GM23338 (cell line): ENCODE results near the gene TBC1D16. TPM values are rescaled to one million over a fixed set of nuclear protein-coding genes. Genes with fewer than 3 reads are reported as not detected.
A peak's percentile ranks its signal among the peaks of the same experiment; 100 is the strongest.

Experiments
- ATAC-seq: fragments of 200-7000 bp; cut with Tn5 transposase; 3 replicates; pipeline ENCODE4 v1.9.1; 2020
- DNase-seq: peaks from one replicate; pipeline ENCODE4 v3.0.0-alpha.2; 2015; ENCODE audit warnings: low spot score
- H2AFZ ChIP-seq: fragments of 200-600 bp; sonication (generic); 2 replicates; pipeline ENCODE4 v1.8.0; 2016; ENCODE audit warnings: antibody characterized with exemption, mild to moderate bottlenecking, moderate library complexity
- H3F3A ChIP-seq: fragments of 200-600 bp; sonication (generic); replicated peaks from 2 replicates; pipeline ENCODE4 v1.8.0; 2017; ENCODE audit warnings: antibody characterized with exemption, mixed run types, low read depth
- H3K27ac ChIP-seq: fragments of 200-600 bp; sonication (generic); 2 replicates; pipeline ENCODE4 v1.6.1; 2016; ENCODE audit warnings: low read depth
- H3K27me3 ChIP-seq: fragments of 200-600 bp; sonication (generic); 2 replicates; pipeline ENCODE4 v1.8.0; 2016; ENCODE audit warnings: mild to moderate bottlenecking, mixed run types, moderate library complexity; ENCODE audit not compliant: insufficient read depth
- H3K36me3 ChIP-seq: fragments of 200-600 bp; sonication (generic); 2 replicates; pipeline ENCODE4 v1.8.0; 2016; ENCODE audit warnings: mild to moderate bottlenecking; ENCODE audit not compliant: insufficient read depth
- H3K4me1 ChIP-seq: fragments of 200-600 bp; sonication (generic); 2 replicates; pipeline ENCODE4 v1.8.0; 2016; ENCODE audit warnings: mild to moderate bottlenecking, moderate library complexity; ENCODE audit not compliant: insufficient read depth
- H3K4me2 ChIP-seq: fragments of 200-600 bp; sonication (generic); 2 replicates; pipeline ENCODE4 v1.7.1; 2017; ENCODE audit warnings: mixed run types
- H3K4me3 ChIP-seq: fragments of 200-600 bp; sonication (generic); 2 replicates; pipeline ENCODE4 v1.6.1; 2016; ENCODE audit warnings: mixed run types
- H3K79me2 ChIP-seq: fragments of 200-600 bp; sonication (generic); replicated peaks from 2 replicates; pipeline ENCODE4 v1.8.0; 2017; ENCODE audit warnings: mild to moderate bottlenecking; ENCODE audit not compliant: insufficient read depth
- H3K9me2 ChIP-seq: fragments of 200-600 bp; sonication (generic); 2 replicates; pipeline ENCODE4 v1.8.0; 2017; ENCODE audit not compliant: insufficient read depth
- H4K20me1 ChIP-seq: fragments of 200-600 bp; sonication (generic); replicated peaks from 2 replicates; pipeline ENCODE4 v1.8.0; 2017; ENCODE audit warnings: mild to moderate bottlenecking; ENCODE audit not compliant: insufficient read depth
- H3K27ac Mint-ChIP-seq: 2 replicates; pipeline ENCODE4 v1.8.0; 2020; ENCODE audit warnings: inconsistent platforms, mild to moderate bottlenecking, moderate library complexity, mixed read lengths
- H3K27me3 Mint-ChIP-seq: 3 replicates; pipeline ENCODE4 v1.8.0; 2022; ENCODE audit warnings: low read depth, mild to moderate bottlenecking, moderate library complexity, mixed read lengths, inconsistent platforms; ENCODE audit not compliant: insufficient read depth, poor library complexity
- H3K36me3 Mint-ChIP-seq: 3 replicates; pipeline ENCODE4 v1.8.0; 2021; ENCODE audit warnings: low read depth, mild to moderate bottlenecking, inconsistent platforms, moderate library complexity, mixed read lengths
- H3K4me1 Mint-ChIP-seq: 3 replicates; pipeline ENCODE4 v1.8.0; 2020; ENCODE audit warnings: mild to moderate bottlenecking, inconsistent platforms, mixed read lengths
- H3K4me3 Mint-ChIP-seq: 3 replicates; pipeline ENCODE4 v1.8.0; 2021; ENCODE audit warnings: moderate library complexity, mild to moderate bottlenecking, inconsistent platforms, mixed read lengths
- H3K9me3 Mint-ChIP-seq: 3 replicates; pipeline ENCODE4 v1.8.0; 2020; ENCODE audit warnings: moderate library complexity, mild to moderate bottlenecking, inconsistent platforms, mixed read lengths
- CREB1 ChIP-seq: fragments of 250-450 bp; sonication (Bioruptor Pico); IDR thresholded peaks from 2 replicates; pipeline ENCODE4 v1.5.0; 2020; ENCODE audit warnings: low read depth, mild to moderate bottlenecking, moderate library complexity
- JUNB ChIP-seq: IDR thresholded peaks from one replicate; pipeline ENCODE4 v1.6.1; 2016; ENCODE audit warnings: antibody characterized with exemption; ENCODE audit not compliant: unreplicated experiment
- polyA plus RNA-seq: library from polyadenylated mRNA; unstranded; fragments of >200 nt; fragmentation: Nextera tagmentation; extraction: Ambion mirVana; gene quantifications from 2 replicates; pipeline ENCODE4 v1.2.1, GENCODE V29; 2016
- total RNA-seq: library from RNA; depleted of rRNA; stranded (reverse); fragments of >200 nt; shearing (Covaris generic); gene quantifications from 2 replicates; pipeline ENCODE4 v1.2.3, GENCODE V29; 2014
- TF ChIP-seq, protein P1 (sequence below): fragments of 250-450 bp; sonication (Bioruptor Pico); IDR thresholded peaks from 2 replicates; pipeline ENCODE4 v1.5.0; 2020; ENCODE audit warnings: mild to moderate bottlenecking, moderate library complexity
- TF ChIP-seq, protein P2 (sequence below): IDR thresholded peaks from 2 replicates; pipeline ENCODE4 v1.6.1; 2016; ENCODE audit warnings: antibody characterized with exemption
- TF ChIP-seq, protein P3 (sequence below), 2 experiments: fragments of 200-600 bp in 1 of 2; sonication (generic) in 1 of 2; conservative IDR thresholded peaks; 2 replicates each; pipeline versions ENCODE4 v1.5.1 to v1.6.1; 2016 to 2017; ENCODE audit warnings: antibody characterized with exemption in 2 of 2, low read depth in 2 of 2, mild to moderate bottlenecking in 2 of 2, moderate library complexity in 1 of 2

Gene TBC1D16
- total and polyA plus RNA-seq, 2 experiments from 2014 or later = 16.7 to 104 TPM

DNA sequence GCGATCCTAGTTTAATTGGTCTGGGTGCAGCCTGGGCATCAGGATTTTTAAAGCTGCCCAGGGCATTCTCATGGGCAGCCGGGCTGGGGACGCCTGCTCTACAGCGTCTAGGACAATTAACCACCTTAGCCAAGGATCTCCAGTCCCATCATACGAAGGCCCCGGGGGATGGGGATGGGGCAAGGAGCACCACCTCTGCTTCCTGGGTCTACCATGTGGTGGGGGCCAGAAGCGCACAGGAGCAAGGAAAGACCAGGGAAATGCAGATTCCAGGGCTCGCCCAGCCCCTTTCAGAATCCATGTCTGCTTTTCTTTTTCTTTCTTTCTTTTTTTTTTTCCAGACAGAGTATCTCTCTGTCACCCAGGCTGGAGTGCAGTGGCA lies 29.3 kb downstream of the TBC1D16 start (continued):
- TF ChIP-seq, protein P1, sequence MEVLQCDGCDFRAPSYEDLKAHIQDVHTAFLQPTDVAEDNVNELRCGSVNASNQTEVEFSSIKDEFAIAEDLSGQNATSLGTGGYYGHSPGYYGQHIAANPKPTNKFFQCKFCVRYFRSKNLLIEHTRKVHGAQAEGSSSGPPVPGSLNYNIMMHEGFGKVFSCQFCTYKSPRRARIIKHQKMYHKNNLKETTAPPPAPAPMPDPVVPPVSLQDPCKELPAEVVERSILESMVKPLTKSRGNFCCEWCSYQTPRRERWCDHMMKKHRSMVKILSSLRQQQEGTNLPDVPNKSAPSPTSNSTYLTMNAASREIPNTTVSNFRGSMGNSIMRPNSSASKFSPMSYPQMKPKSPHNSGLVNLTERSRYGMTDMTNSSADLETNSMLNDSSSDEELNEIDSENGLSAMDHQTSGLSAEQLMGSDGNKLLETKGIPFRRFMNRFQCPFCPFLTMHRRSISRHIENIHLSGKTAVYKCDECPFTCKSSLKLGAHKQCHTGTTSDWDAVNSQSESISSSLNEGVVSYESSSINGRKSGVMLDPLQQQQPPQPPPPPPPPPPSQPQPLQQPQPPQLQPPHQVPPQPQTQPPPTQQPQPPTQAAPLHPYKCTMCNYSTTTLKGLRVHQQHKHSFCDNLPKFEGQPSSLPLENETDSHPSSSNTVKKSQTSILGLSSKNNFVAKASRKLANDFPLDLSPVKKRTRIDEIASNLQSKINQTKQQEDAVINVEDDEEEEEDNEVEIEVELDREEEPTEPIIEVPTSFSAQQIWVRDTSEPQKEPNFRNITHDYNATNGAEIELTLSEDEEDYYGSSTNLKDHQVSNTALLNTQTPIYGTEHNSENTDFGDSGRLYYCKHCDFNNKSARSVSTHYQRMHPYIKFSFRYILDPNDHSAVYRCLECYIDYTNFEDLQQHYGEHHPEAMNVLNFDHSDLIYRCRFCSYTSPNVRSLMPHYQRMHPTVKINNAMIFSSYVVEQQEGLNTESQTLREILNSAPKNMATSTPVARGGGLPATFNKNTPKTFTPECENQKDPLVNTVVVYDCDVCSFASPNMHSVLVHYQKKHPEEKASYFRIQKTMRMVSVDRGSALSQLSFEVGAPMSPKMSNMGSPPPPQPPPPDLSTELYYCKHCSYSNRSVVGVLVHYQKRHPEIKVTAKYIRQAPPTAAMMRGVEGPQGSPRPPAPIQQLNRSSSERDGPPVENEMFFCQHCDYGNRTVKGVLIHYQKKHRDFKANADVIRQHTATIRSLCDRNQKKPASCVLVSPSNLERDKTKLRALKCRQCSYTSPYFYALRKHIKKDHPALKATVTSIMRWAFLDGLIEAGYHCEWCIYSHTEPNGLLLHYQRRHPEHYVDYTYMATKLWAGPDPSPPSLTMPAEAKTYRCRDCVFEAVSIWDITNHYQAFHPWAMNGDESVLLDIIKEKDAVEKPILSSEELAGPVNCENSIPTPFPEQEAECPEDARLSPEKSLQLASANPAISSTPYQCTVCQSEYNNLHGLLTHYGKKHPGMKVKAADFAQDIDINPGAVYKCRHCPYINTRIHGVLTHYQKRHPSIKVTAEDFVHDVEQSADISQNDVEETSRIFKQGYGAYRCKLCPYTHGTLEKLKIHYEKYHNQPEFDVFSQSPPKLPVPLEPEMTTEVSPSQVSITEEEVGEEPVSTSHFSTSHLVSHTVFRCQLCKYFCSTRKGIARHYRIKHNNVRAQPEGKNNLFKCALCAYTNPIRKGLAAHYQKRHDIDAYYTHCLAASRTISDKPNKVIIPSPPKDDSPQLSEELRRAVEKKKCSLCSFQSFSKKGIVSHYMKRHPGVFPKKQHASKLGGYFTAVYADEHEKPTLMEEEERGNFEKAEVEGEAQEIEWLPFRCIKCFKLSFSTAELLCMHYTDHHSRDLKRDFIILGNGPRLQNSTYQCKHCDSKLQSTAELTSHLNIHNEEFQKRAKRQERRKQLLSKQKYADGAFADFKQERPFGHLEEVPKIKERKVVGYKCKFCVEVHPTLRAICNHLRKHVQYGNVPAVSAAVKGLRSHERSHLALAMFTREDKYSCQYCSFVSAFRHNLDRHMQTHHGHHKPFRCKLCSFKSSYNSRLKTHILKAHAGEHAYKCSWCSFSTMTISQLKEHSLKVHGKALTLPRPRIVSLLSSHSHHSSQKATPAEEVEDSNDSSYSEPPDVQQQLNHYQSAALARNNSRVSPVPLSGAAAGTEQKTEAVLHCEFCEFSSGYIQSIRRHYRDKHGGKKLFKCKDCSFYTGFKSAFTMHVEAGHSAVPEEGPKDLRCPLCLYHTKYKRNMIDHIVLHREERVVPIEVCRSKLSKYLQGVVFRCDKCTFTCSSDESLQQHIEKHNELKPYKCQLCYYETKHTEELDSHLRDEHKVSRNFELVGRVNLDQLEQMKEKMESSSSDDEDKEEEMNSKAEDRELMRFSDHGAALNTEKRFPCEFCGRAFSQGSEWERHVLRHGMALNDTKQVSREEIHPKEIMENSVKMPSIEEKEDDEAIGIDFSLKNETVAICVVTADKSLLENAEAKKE (CRISPR knock-in tag) = no peak
- no peak for TF ChIP-seq JUNB
- TF ChIP-seq, protein P2, sequence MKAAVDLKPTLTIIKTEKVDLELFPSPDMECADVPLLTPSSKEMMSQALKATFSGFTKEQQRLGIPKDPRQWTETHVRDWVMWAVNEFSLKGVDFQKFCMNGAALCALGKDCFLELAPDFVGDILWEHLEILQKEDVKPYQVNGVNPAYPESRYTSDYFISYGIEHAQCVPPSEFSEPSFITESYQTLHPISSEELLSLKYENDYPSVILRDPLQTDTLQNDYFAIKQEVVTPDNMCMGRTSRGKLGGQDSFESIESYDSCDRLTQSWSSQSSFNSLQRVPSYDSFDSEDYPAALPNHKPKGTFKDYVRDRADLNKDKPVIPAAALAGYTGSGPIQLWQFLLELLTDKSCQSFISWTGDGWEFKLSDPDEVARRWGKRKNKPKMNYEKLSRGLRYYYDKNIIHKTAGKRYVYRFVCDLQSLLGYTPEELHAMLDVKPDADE = no peak

DNA sequence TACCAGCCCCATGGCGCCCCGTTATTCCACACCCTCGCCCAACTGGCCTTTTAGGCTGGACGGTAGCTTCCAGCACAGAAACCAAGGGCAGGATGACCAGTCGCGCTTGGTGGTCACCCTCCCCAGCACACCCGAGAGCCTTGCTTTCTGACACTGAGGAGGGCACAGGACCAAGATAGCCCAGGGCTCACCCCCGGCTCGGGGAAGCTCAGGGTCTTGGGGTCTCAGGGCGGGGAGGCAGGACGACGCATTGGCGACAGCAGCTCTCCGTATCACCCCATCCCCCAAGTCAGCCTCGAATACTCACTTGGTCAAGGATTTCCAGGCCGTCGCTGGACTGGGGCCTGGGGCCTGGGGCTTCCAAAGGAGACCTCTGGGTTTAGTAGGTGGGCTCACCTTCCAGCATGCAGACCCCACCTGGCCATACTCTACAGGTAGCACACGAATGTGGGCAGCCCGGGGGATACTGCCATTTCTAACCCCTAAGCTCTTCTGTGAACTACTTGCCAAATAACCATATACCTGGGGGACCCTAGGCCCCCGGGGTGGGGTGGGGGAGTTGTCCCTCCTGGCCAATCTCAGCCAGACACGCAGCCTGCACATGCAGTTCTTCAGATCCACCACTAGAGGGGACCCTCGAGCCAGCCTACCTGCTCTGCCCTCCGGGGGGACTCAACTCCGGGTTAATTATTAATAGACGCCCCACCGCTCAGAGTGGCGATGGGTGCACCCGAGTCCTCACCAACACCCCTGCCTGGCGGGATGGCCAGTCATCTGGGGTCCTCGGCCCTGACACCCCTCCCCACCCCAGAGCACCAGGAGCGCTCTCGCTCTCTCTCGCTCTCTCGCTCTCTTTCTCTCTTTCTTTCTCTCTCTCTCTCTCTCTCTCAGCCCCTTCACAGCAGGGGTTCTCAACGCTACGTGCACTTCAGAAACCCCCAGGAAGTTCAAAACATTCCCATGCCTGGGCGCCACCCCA lies 30.0 kb downstream of the TBC1D16 start:
- H3K4me1 ChIP-seq = peaks cover 8% of the 10 kb centered on the region
- ATAC-seq = peak; percentile 51

More for the DNA sequence above, 30.0 kb downstream of the TBC1D16 start:
- Histone ChIP-seq H3K4me3 (peak overlapping the region; percentile 59), H3K27ac (no peak overlapping the region; the same call in 1 of the 2 replicates), H3K4me2 (peak overlapping the region; percentile 85), H3K9me2 (no peaks in the 10 kb centered on the region), H4K20me1 (peaks cover 4% of the 10 kb centered on the region), H3F3A (peaks cover 5% of the 10 kb centered on the region; the same call in 1 of the 2 replicates), H2AFZ (no peak overlapping the region), H3K36me3 (no peaks in the 10 kb centered on the region; the same call in 1 of the 2 replicates), H3K79me2 (peaks cover 20% of the 10 kb centered on the region), H3K27me3 (no peaks in the 10 kb centered on the region)
- TF ChIP-seq CREB1 (0 out of 2 replicates have a peak, but pooled peaks have one; percentile 23), JUNB (no peak)
- TF ChIP-seq, protein P3, sequence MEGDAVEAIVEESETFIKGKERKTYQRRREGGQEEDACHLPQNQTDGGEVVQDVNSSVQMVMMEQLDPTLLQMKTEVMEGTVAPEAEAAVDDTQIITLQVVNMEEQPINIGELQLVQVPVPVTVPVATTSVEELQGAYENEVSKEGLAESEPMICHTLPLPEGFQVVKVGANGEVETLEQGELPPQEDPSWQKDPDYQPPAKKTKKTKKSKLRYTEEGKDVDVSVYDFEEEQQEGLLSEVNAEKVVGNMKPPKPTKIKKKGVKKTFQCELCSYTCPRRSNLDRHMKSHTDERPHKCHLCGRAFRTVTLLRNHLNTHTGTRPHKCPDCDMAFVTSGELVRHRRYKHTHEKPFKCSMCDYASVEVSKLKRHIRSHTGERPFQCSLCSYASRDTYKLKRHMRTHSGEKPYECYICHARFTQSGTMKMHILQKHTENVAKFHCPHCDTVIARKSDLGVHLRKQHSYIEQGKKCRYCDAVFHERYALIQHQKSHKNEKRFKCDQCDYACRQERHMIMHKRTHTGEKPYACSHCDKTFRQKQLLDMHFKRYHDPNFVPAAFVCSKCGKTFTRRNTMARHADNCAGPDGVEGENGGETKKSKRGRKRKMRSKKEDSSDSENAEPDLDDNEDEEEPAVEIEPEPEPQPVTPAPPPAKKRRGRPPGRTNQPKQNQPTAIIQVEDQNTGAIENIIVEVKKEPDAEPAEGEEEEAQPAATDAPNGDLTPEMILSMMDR (conservative IDR thresholded peaks at IDR 0.05; ENCODE audit: low read depth in 2 of 2) = peak; percentile 85 to 94
- DNase-seq = peak; percentile 73
- H3K27me3 Mint-ChIP-seq = peaks cover 10% of the 10 kb centered on the region
- peak overlapping the region; percentile 72 for H3K4me3 Mint-ChIP-seq
- no peaks in the 10 kb centered on the region for H3K9me3 Mint-ChIP-seq
- 0 out of 2 replicates have a peak overlapping the region, but pooled peaks have one; percentile 5 for H3K27ac Mint-ChIP-seq
- H3K4me1 Mint-ChIP-seq = peaks cover 11% of the 10 kb centered on the region
- peaks cover 19% of the 10 kb centered on the region for H3K36me3 Mint-ChIP-seq
